ENCODE results near the gene AKR1C4.

GRCh38 chr10:5163487-5163886 is 33.1 kb upstream of the AKR1C4 start:
- TF ChIP-seq EZH2phosphoT487 (IDR thresholded peaks at IDR 0.05), result no peak
- TF ChIP-seq, protein P1, sequence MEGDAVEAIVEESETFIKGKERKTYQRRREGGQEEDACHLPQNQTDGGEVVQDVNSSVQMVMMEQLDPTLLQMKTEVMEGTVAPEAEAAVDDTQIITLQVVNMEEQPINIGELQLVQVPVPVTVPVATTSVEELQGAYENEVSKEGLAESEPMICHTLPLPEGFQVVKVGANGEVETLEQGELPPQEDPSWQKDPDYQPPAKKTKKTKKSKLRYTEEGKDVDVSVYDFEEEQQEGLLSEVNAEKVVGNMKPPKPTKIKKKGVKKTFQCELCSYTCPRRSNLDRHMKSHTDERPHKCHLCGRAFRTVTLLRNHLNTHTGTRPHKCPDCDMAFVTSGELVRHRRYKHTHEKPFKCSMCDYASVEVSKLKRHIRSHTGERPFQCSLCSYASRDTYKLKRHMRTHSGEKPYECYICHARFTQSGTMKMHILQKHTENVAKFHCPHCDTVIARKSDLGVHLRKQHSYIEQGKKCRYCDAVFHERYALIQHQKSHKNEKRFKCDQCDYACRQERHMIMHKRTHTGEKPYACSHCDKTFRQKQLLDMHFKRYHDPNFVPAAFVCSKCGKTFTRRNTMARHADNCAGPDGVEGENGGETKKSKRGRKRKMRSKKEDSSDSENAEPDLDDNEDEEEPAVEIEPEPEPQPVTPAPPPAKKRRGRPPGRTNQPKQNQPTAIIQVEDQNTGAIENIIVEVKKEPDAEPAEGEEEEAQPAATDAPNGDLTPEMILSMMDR (IDR thresholded peaks at IDR 0.05), result no peak
- no peak for TF ChIP-seq EZH2 (IDR thresholded peaks at IDR 0.05)
